ENCODE results near the gene ORAI3.

GRCh38 chr16:30922960-30923535 is 25.8 kb upstream of the ORAI3 start:
- TF ChIP-seq, protein P1, sequence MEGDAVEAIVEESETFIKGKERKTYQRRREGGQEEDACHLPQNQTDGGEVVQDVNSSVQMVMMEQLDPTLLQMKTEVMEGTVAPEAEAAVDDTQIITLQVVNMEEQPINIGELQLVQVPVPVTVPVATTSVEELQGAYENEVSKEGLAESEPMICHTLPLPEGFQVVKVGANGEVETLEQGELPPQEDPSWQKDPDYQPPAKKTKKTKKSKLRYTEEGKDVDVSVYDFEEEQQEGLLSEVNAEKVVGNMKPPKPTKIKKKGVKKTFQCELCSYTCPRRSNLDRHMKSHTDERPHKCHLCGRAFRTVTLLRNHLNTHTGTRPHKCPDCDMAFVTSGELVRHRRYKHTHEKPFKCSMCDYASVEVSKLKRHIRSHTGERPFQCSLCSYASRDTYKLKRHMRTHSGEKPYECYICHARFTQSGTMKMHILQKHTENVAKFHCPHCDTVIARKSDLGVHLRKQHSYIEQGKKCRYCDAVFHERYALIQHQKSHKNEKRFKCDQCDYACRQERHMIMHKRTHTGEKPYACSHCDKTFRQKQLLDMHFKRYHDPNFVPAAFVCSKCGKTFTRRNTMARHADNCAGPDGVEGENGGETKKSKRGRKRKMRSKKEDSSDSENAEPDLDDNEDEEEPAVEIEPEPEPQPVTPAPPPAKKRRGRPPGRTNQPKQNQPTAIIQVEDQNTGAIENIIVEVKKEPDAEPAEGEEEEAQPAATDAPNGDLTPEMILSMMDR (IDR thresholded peaks at IDR 0.05; ENCODE audit: poor library complexity): no peak
- TF ChIP-seq EZH2phosphoT487 (IDR thresholded peaks at IDR 0.05; ENCODE audit: low read depth, severe bottlenecking, unreplicated experiment) (no peak), EZH2 (IDR thresholded peaks at IDR 0.05; ENCODE audit: borderline replicate concordance) (no peak)
